K562 (cell line): Measurements from ENCODE around the gene CTSF. TPM values are rescaled to one million over a fixed set of nuclear protein-coding genes. Genes with fewer than 3 reads are reported as not detected.

Experiments
- ATAC-seq: fragments of 200-7000 bp; cut with Tn5 transposase; 3 replicates; pipeline ENCODE4 v1.9.1; 2020; ENCODE audit warnings: moderate library complexity
- BruUV-seq: library from RNA; stranded (reverse); fragments of 400-500 nt; replicated peaks from 2 replicates; lab custom pipeline; 2021; lab: Mats Ljungman, UMichigan
- CTCF ChIA-PET: fragments of 300-600 bp; formaldehyde crosslinking; extraction: SDS; loops from one replicate; lab custom pipeline; 2021; ENCODE audit warnings: low intra/inter-chr PET ratio; lab: Yijun Ruan, JAX
- POLR2A ChIA-PET: fragments of 300-600, 350-650 bp; sonication (Branson Sonifier 250); formaldehyde crosslinking; extraction: SDS; loops from one replicate; lab custom pipeline; 2021; ENCODE audit warnings: antibody characterized with exemption, inconsistent platforms; lab: Yijun Ruan, JAX
- DNase-seq, 4 experiments: peaks; one replicate each; pipeline versions ENCODE4 v3.0.0 to v3.0.0-alpha.2; 2011 to 2018; ENCODE audit warnings: low spot score in 3 of 4, mixed read lengths in 3 of 4; ENCODE audit errors: extremely low read depth in 1 of 4
- FAIRE-seq: peaks from 2 replicates; lab custom pipeline; 2011; peaks lifted over from hg19 to GRCh38; lab: Jason Lieb, UNC
- H2AFZ ChIP-seq: 2 replicates; pipeline ENCODE4 v1.6.0; 2011; ENCODE audit warnings: low read depth, low read length, control low read depth, inconsistent platforms
- H3K27ac ChIP-seq: fragments of 200-600 bp; 3 replicates; pipeline ENCODE4 v1.8.0; 2011; ENCODE audit warnings: low read depth, mild to moderate bottlenecking, control low read depth, inconsistent platforms, low read length, moderate library complexity, mixed read lengths; ENCODE audit errors: extremely low read depth
- H3K27me3 ChIP-seq, 2 experiments: fragments of 300-600 bp in 1 of 2; 2 replicates in 1 of 2; 3 replicates in 1 of 2; pipeline versions ENCODE4 v1.6.0 to v1.8.0; 2011; ENCODE audit warnings: inconsistent platforms in 2 of 2, low read length in 2 of 2, mild to moderate bottlenecking in 1 of 2, mixed read lengths in 1 of 2, moderate library complexity in 1 of 2; ENCODE audit not compliant: control insufficient read depth in 2 of 2, insufficient read depth in 2 of 2
- H3K36me3 ChIP-seq: fragments of 300-600 bp; 3 replicates; pipeline ENCODE4 v1.8.0; 2011; ENCODE audit warnings: mild to moderate bottlenecking, low read length, inconsistent platforms; ENCODE audit not compliant: control insufficient read depth, insufficient read depth
- H3K4me1 ChIP-seq, 2 experiments: fragments of 200-600 bp in 1 of 2; replicated peaks in 1 of 2; 2 replicates in 1 of 2; 3 replicates in 1 of 2; pipeline versions ENCODE4 v1.5.1 to v1.8.0; 2011; ENCODE audit warnings: inconsistent platforms in 2 of 2, low read length in 2 of 2, mild to moderate bottlenecking in 1 of 2, mixed read lengths in 1 of 2, moderate library complexity in 1 of 2; ENCODE audit not compliant: control insufficient read depth in 2 of 2, insufficient read depth in 2 of 2
- H3K4me2 ChIP-seq: 2 replicates; pipeline ENCODE4 v1.6.1; 2011; ENCODE audit warnings: low read length, control low read depth, inconsistent platforms, mixed read lengths; ENCODE audit not compliant: insufficient read depth
- H3K4me3 ChIP-seq: fragments of 200-600 bp; sonication (generic), shearing (Covaris generic); 2 replicates; pipeline ENCODE4 v1.5.1; 2016; ENCODE audit warnings: control low read depth, inconsistent platforms
- H3K79me2 ChIP-seq: fragments of 200-600 bp; 3 replicates; pipeline ENCODE4 v1.8.0; 2011; ENCODE audit warnings: low read length, inconsistent platforms; ENCODE audit not compliant: control insufficient read depth, insufficient read depth
- H3K9ac ChIP-seq, 2 experiments: 2 replicates each; pipeline versions ENCODE4 v1.6.0 to v1.6.1; 2011; ENCODE audit warnings: low read depth in 2 of 2, low read length in 2 of 2, control low read depth in 1 of 2, inconsistent platforms in 1 of 2, mild to moderate bottlenecking in 1 of 2, mixed read lengths in 1 of 2; ENCODE audit not compliant: insufficient read depth in 1 of 2
- H3K9me1 ChIP-seq: one replicate; pipeline ENCODE4 v1.6.0; 2011; ENCODE audit warnings: inconsistent platforms, mild to moderate bottlenecking, low read length, moderate library complexity; ENCODE audit not compliant: control insufficient read depth, insufficient read depth
- H3K9me3 ChIP-seq: replicated peaks from 2 replicates; pipeline ENCODE4 v1.5.1; 2011; ENCODE audit warnings: low read depth, low read length, inconsistent platforms; ENCODE audit not compliant: control insufficient read depth, insufficient read depth
- H4K20me1 ChIP-seq: replicated peaks from 2 replicates; pipeline ENCODE4 v1.6.1; 2011; ENCODE audit warnings: low read length, inconsistent platforms, mixed read lengths; ENCODE audit not compliant: control insufficient read depth, insufficient read depth
- CLOCK ChIP-seq: fragments of 250-450 bp; sonication (Bioruptor Pico); IDR thresholded peaks from 2 replicates; pipeline ENCODE4 v1.4.0; 2020; ENCODE audit warnings: mild to moderate bottlenecking, moderate library complexity, borderline replicate concordance
- CREBBP ChIP-seq: IDR thresholded peaks from one replicate; pipeline ENCODE4 v1.6.1; 2012; ENCODE audit warnings: low read depth, mild to moderate bottlenecking, control low read depth, inconsistent platforms, low read length
- EGR1 ChIP-seq: fragments of 450-650 bp; conservative IDR thresholded peaks from 2 replicates; pipeline ENCODE4 v1.6.1; 2017; ENCODE audit warnings: mild to moderate bottlenecking
- ZNF124 ChIP-seq: sonication (generic); formaldehyde crosslinking; IDR thresholded peaks from 2 replicates; pipeline ENCODE4 v1.8.1; 2022; ENCODE audit warnings: missing genetic modification reagents
- ZNF668 ChIP-seq: fragments of 250-450 bp; sonication (Bioruptor Pico); IDR thresholded peaks from 2 replicates; pipeline ENCODE4 v1.8.0; 2022; ENCODE audit warnings: mild to moderate bottlenecking, inconsistent platforms
- WGBS: fragments of 100-300 bp; shearing (Covaris generic); methylation state at CpG from one replicate; pipeline ENCODE4 v1.1.6; 2016; ENCODE audit warnings: low coverage, mixed read lengths; ENCODE audit not compliant: insufficient coverage; ENCODE audit errors: missing lambda C conversion rate; 5-methylcytosine and 5-hydroxymethylcytosine counted together
- in situ Hi-C: fragments of 300-500 bp; cut with MboI; formaldehyde crosslinking; loops from 4 replicates; pipeline ENCODE4 v1.15.0; 2018; ENCODE audit warnings: inconsistent platforms, mixed read lengths
- intact Hi-C: fragments of 100-400 bp; cut with micrococcal nuclease; formaldehyde crosslinking; loops from 2 replicates; pipeline ENCODE4 v1.14.2; 2022
- polyA plus RNA-seq, 8 experiments: library from polyadenylated mRNA; depleted of rRNA in 4 of 8; stranded (reverse) in 5 of 8; unstranded in 3 of 8; fragments of >200 nt; fragmentation: Nextera tagmentation in 2 of 8; fragmentation: Illumina TruSeq in 1 of 8; extraction: Ambion mirVana in 2 of 8; extraction: Trizol in 1 of 8; gene quantifications; 2 replicates each; pipeline versions ENCODE4 v1.2.1 to v1.2.3, GENCODE V29; 2011 to 2014; ENCODE audit warnings: inconsistent platforms in 1 of 8, missing spikeins in 1 of 8
- total RNA-seq, 7 experiments: library from RNA; depleted of rRNA in 6 of 7; stranded (reverse); fragments of >200 nt in 6 of 7; fragmentation: Illumina TruSeq in 2 of 7; extraction: Trizol in 2 of 7; gene quantifications; 2 replicates each; pipeline versions ENCODE4 v1.2.1 to v1.2.3, GENCODE V29; 2011 to 2021; ENCODE audit warnings: low replicate concordance in 1 of 7

CTSF gene
- total and polyA plus RNA-seq, 9 of the 15 experiments (the other 6 are each of a cell fraction or from before 2014, with no cell fraction given), result 0.41 to 10.5 (median 3.8) TPM

DNA sequence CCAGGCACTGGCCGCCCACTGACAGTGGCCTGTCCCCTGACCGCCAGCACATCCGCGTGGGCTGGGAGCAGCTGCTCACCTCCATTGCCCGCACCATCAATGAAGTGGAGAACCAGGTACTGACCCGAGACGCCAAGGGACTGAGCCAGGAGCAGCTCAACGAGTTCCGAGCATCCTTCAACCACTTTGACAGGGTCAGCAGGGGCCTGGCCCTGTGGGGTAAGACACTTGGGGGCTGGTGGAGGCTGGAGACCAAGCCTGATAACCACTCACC lies 6.5 kb downstream of the CTSF start:
- FAIRE-seq, result no peak
- TF ChIP-seq CLOCK (CRISPR knock-in tag) (no peak), CREBBP (no peak), ZNF124 (CRISPR knock-in tag) (no peak), EGR1 (peak; percentile 61), ZNF668 (CRISPR knock-in tag) (no peak)
- TF ChIP-seq, all 486 proteins: peak for 1

More for the DNA sequence above, 6.5 kb downstream of the CTSF start:
- in situ Hi-C loops (no loop called here), intact Hi-C loops (no loop called here)
- WGBS, result 49% methylated on average over 9 of the region's 9 CpGs
- Histone ChIP-seq H3K4me2 (no peak overlapping the region), H3K9me3 (no peaks in the 10 kb centered on the region), H3K4me1 (peaks cover 8 to 38% of the 10 kb centered on the region in 2 experiments; a peak in 4 of 5 replicates), H3K36me3 (no peaks in the 10 kb centered on the region), H2AFZ (no peak overlapping the region), H3K4me3 (no peak overlapping the region), H3K27ac (no peak overlapping the region), H3K9me1 (no peaks in the 10 kb centered on the region), H3K9ac (no peak overlapping the region), H4K20me1 (no peaks in the 10 kb centered on the region), H3K79me2 (no peaks in the 10 kb centered on the region), H3K27me3 (no peaks in the 10 kb centered on the region)
- CTCF ChIA-PET, result no interaction called here
- POLR2A ChIA-PET, result interaction anchor here (0.6 to 3.6 kb wide), 6 partner anchors 11 to 277 kb away, joined by 3 to 15 read pairs (median 3); partner anchors contain the start of genes ACTN3, RBM4 and ZDHHC24
- DNase-seq (no peak), ATAC-seq (no peak)
- BruUV-seq, result no TSS peak
